ENCODE measurements around the gene PPFIA1. TPM values are rescaled to one million over a fixed set of nuclear protein-coding genes. Genes with fewer than 3 reads are reported as not detected.

PPFIA1 gene
- total RNA-seq, 4 donors from 2014 or later: 43.7 to 82.8 (median 69.3) TPM

DNA sequence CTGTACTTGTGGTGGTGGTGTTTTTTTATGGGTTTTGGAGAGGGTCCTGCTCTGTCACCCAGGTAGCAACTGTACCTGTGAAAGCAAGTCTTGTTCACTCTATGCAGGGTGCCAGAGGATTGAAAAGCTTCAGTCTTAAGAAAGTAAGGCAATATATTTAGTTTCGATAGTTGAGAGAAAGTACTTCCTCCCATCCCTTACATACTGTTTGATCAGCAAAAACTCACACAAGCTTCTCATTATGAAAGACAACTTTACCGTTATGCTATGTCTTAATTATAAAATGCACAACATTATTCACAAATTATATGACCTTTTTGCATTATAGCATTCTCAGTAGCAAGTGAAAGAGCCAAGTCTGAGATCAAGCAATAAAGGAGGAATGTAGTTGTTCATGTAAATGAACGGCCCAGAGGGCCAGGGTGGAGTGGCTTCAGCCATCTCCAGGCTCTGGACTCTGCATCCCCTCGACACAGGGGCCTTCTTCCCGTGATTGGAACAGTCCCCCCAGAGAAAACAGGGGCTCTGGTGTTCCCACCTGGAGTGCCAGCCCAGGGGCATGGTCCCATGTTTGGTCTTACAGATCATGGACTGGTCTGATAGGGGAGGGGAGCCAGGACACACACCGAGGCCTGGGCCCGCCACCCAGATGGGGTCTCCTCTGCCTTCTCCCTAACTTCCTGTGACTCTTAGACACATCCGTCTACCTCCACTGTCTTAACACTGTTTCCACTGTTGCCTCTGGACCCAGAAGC, 89.1 kb downstream of the PPFIA1 start:
- H3K27me3 ChIP-seq: no peaks in the 10 kb centered on the region
- DNase-seq (ENCODE audit: low spot score in 2 of 2): no peak
- peaks cover 0 to 3% (median 0%) of the 10 kb centered on the region in 4 donors for H3K4me1 ChIP-seq
- TF ChIP-seq, protein P1, sequence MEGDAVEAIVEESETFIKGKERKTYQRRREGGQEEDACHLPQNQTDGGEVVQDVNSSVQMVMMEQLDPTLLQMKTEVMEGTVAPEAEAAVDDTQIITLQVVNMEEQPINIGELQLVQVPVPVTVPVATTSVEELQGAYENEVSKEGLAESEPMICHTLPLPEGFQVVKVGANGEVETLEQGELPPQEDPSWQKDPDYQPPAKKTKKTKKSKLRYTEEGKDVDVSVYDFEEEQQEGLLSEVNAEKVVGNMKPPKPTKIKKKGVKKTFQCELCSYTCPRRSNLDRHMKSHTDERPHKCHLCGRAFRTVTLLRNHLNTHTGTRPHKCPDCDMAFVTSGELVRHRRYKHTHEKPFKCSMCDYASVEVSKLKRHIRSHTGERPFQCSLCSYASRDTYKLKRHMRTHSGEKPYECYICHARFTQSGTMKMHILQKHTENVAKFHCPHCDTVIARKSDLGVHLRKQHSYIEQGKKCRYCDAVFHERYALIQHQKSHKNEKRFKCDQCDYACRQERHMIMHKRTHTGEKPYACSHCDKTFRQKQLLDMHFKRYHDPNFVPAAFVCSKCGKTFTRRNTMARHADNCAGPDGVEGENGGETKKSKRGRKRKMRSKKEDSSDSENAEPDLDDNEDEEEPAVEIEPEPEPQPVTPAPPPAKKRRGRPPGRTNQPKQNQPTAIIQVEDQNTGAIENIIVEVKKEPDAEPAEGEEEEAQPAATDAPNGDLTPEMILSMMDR (IDR thresholded peaks at IDR 0.05): no peak
- TF ChIP-seq EP300 (IDR thresholded peaks at IDR 0.05) (no peak), POLR2A (IDR thresholded peaks at IDR 0.05) (no peak)
- no peak overlapping the region for H3K4me3 ChIP-seq
- WGBS, 2 donors: 86 to 88% methylated on average over 8 of the region's 8 CpGs
- peaks cover 0 to 97% (median 31%) of the 10 kb centered on the region in 3 donors for H3K36me3 ChIP-seq
- H3K27ac ChIP-seq: no peak overlapping the region
- H3K9me3 ChIP-seq: no peaks in the 10 kb centered on the region

DNA sequence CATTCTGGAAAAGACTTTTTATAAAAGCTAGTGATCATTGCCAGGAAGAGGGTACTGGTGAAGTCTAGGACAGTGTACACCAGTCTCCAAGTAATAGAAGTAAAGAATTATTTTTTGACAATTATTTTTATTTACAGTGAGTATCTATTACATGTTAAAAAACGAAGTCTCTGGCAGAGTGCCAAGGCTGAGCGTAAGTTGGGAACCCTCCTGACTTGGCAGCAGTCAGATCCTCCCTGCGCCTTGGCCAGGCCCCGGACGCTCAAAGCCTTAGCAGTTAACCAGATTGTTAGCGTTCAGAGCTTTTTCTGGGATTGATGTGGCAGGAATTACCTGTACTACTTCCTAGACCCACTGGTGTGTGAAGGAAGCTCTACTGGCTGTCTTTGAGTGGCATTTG, 89.7 kb downstream of the PPFIA1 start:
- Histone ChIP-seq H3K9me3 (no peaks in the 10 kb centered on the region), H3K27me3 (no peaks in the 10 kb centered on the region), H3K36me3 (peaks cover 0 to 97% (median 31%) of the 10 kb centered on the region in 3 donors), H3K4me3 (no peak overlapping the region), H3K4me1 (peaks cover 0 to 3% (median 0%) of the 10 kb centered on the region in 4 donors), H3K27ac (no peak overlapping the region)
- no peak for DNase-seq (ENCODE audit: low spot score in 2 of 2)
- WGBS, 2 donors: 74 to 80% methylated on average over 6 of the region's 6 CpGs
- TF ChIP-seq, protein P1 (IDR thresholded peaks at IDR 0.05): no peak
- TF ChIP-seq EP300 (IDR thresholded peaks at IDR 0.05): no peak

DNA sequence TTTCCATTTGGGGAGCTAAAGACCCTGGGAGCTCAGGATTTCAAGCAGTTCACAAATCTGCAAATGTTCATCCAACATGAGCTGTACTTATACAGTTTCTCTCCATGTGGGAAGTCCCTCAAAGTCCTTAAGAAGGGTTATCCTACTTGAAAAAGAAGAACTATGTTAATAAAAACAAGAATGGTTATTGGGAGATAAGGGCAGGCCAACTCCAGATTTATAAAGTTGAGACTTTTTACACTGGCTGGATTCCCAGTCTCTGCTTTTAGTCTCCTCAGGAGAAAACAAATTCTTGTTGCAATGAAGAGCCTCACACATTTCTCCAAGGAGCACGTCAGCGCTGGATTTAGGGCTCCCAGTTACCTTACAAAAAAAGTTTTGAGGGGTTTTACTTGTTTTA, 93.7 kb downstream of the PPFIA1 start:
- Histone ChIP-seq H3K36me3 (peaks cover 0 to 79% (median 17%) of the 10 kb centered on the region in 3 donors), H3K4me1 (peaks cover 0 to 3% (median 0%) of the 10 kb centered on the region in 4 donors), H3K4me3 (no peak overlapping the region), H3K27me3 (no peaks in the 10 kb centered on the region), H3K27ac (peak overlapping the region in 1 of 4 donors; percentile 12), H3K9me3 (no peaks in the 10 kb centered on the region)
- 58 to 63% methylated on average over 2 of the region's 2 CpGs for WGBS, 2 donors
- TF ChIP-seq, protein P1 (IDR thresholded peaks at IDR 0.05): no peak
- TF ChIP-seq EP300 (IDR thresholded peaks at IDR 0.05) (no peak), POLR2A (IDR thresholded peaks at IDR 0.05) (no peak)
- no peak for DNase-seq (ENCODE audit: low spot score in 2 of 2)

DNA sequence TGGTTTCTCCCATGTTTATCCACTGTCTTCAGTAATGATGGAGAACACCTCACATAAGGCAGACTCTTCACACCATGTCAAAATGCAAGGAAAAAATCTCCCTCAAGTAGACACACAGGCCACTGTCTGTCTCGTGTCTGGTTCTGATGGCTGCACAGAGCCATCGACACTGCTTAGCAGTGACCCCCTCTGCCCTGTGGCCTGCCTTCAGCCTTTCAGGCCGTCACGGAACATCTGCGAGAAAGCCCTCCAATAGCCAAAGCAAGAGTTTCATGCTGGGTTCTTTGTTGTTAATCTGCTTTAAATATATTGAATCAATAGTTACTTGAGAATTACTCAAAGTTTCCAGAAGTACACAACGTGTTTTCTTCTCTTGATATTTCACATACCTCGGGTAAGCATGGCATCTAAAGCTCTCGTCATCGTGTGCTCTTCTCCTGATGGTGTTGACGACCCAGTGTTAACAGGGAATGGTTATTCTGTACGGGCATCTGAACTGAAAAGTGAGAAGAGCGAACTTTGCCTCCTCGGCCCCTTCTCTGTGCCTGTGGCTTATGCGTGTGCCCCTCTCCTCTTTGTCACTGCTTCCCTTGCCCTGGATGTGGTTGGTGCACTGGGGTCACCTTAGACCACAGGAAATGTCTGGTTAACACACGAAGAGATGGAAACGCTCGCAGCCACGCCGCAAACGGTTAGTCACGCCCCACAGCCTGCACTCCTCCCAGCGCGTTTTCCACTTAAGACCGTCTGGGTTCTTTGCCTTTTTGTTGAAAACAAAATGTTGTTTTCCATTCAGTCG, 94.5 kb downstream of the PPFIA1 start:
- H3K27me3 ChIP-seq: no peaks in the 10 kb centered on the region
- no peak overlapping the region for H3K27ac ChIP-seq
- H3K4me3 ChIP-seq: no peak overlapping the region
- H3K9me3 ChIP-seq: no peaks in the 10 kb centered on the region
- TF ChIP-seq, protein P1 (IDR thresholded peaks at IDR 0.05): no peak
- TF ChIP-seq EP300 (IDR thresholded peaks at IDR 0.05) (no peak), POLR2A (IDR thresholded peaks at IDR 0.05) (no peak)
- H3K36me3 ChIP-seq: peaks cover 0 to 72% (median 17%) of the 10 kb centered on the region in 3 donors
- 74 to 80% methylated on average over 25 of the region's 25 CpGs for WGBS, 2 donors
- peaks cover 0 to 3% (median 0%) of the 10 kb centered on the region in 4 donors for H3K4me1 ChIP-seq
- DNase-seq (ENCODE audit: low spot score in 2 of 2): no peak

DNA sequence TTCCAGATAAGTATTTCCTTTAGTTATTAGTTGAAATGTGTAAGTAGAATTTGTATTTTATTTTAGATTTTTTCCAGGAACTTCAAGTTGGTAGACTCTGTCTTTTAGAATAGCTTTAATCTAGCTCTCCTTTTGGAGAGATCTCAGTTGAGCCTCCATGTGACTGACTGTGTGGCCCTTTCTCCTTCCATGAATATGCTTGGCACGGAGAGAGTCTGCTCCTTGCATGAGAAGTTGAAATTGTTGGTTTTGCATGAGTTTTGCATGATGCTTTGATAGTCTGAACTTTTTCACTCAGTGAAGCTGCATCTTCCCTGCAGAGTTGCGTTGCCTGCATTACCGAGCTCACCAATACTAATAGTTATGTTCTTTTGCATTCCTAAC, 95.0 kb downstream of the PPFIA1 start:
- Histone ChIP-seq H3K9me3 (no peaks in the 10 kb centered on the region), H3K27me3 (no peaks in the 10 kb centered on the region), H3K4me1 (peaks cover 0 to 3% (median 0%) of the 10 kb centered on the region in 4 donors), H3K27ac (no peak overlapping the region), H3K36me3 (peaks cover 0 to 69% (median 17%) of the 10 kb centered on the region in 3 donors), H3K4me3 (no peak overlapping the region)
- WGBS, 2 donors: 88 to 92% methylated on average over 3 of the region's 3 CpGs
- no peak for DNase-seq (ENCODE audit: low spot score in 2 of 2)
- TF ChIP-seq, protein P1 (IDR thresholded peaks at IDR 0.05): no peak
- no peak for TF ChIP-seq POLR2A (IDR thresholded peaks at IDR 0.05)
- TF ChIP-seq EP300 (IDR thresholded peaks at IDR 0.05): no peak
